ENCODE results near the gene FTO. TPM values are rescaled to one million over a fixed set of nuclear protein-coding genes. Genes with fewer than 3 reads are reported as not detected.

FTO gene
- polyA plus RNA-seq, 2 of the 4 experiments (the other 2 are of a cell fraction), result 48.7 to 101 TPM

GRCh38 chr16:54120846-54121480, 417.0 kb downstream of the FTO start:
- ATAC-seq, result no peak
- TF ChIP-seq MAFK (IDR thresholded peaks at IDR 0.05; ENCODE audit: partially characterized antibody), result peak; percentile 54
- TF ChIP-seq HOXB5 (CRISPR knock-in tag; IDR thresholded peaks at IDR 0.05), result no peak
- H3K4me2 ChIP-seq, result no peak overlapping the region
- DNase-seq (ENCODE audit: low read depth in 1 of 2, low spot score in 1 of 2), result no peak
- WGBS (ENCODE audit: missing lambda C conversion rate), result 81% methylated on average over 8 of the region's 8 CpGs
- no peak for FAIRE-seq
- CTCF ChIA-PET, result no interaction called here
- H3K4me3 ChIP-seq, result no peak overlapping the region
- POLR2A ChIA-PET, result no interaction called here
- no peaks in the 10 kb centered on the region for H3K4me1 ChIP-seq
- H3K27ac ChIP-seq, result no peak overlapping the region
- no peaks in the 10 kb centered on the region for H3K9me3 ChIP-seq

GRCh38 chr16:54121539-54122295, 417.8 kb downstream of the FTO start:
- no peak for ATAC-seq
- H3K4me2 ChIP-seq, result no peak overlapping the region
- H3K27ac ChIP-seq, result no peak overlapping the region
- no peaks in the 10 kb centered on the region for H3K4me1 ChIP-seq
- 92% methylated on average over 35 of the region's 35 CpGs for WGBS (ENCODE audit: missing lambda C conversion rate)
- DNase-seq (ENCODE audit: low read depth in 1 of 2, low spot score in 1 of 2), result no peak
- ChIA-PET POLR2A (no interaction called here), CTCF (no interaction called here)
- no peak for FAIRE-seq
- no peaks in the 10 kb centered on the region for H3K9me3 ChIP-seq
- H3K4me3 ChIP-seq, result no peak overlapping the region
- TF ChIP-seq ZNF302 (CRISPR knock-in tag; IDR thresholded peaks at IDR 0.05) (no peak), RNF2 (IDR thresholded peaks at IDR 0.05; ENCODE audit: borderline replicate concordance, low read depth) (no peak), CBX8 (IDR thresholded peaks at IDR 0.05) (no peak), TFCP2L1 (CRISPR knock-in tag; IDR thresholded peaks at IDR 0.05) (no peak), HOXB13 (CRISPR knock-in tag; IDR thresholded peaks at IDR 0.05; ENCODE audit: low read depth) (no peak)
- TF ChIP-seq, protein P1, sequence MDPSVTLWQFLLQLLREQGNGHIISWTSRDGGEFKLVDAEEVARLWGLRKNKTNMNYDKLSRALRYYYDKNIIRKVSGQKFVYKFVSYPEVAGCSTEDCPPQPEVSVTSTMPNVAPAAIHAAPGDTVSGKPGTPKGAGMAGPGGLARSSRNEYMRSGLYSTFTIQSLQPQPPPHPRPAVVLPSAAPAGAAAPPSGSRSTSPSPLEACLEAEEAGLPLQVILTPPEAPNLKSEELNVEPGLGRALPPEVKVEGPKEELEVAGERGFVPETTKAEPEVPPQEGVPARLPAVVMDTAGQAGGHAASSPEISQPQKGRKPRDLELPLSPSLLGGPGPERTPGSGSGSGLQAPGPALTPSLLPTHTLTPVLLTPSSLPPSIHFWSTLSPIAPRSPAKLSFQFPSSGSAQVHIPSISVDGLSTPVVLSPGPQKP (IDR thresholded peaks at IDR 0.05; ENCODE audit: low read depth, low read length), result no peak

- FAIRE-seq (no peak), DNase-seq (ENCODE audit: low read depth in 1 of 2, low spot score in 1 of 2) (no peak), ATAC-seq (no peak)
- ChIA-PET CTCF (no interaction called here), POLR2A (no interaction called here)
- Histone ChIP-seq H3K27ac (no peak overlapping the region), H3K4me3 (no peak overlapping the region), H3K9me3 (no peaks in the 10 kb centered on the region), H3K4me2 (no peak overlapping the region), H3K4me1 (no peaks in the 10 kb centered on the region)
- 57% methylated on average over 4 of the region's 4 CpGs for WGBS (ENCODE audit: missing lambda C conversion rate)
- TF ChIP-seq SREBF2 (IDR thresholded peaks at IDR 0.05), result no peak
- TF ChIP-seq, protein P2, sequence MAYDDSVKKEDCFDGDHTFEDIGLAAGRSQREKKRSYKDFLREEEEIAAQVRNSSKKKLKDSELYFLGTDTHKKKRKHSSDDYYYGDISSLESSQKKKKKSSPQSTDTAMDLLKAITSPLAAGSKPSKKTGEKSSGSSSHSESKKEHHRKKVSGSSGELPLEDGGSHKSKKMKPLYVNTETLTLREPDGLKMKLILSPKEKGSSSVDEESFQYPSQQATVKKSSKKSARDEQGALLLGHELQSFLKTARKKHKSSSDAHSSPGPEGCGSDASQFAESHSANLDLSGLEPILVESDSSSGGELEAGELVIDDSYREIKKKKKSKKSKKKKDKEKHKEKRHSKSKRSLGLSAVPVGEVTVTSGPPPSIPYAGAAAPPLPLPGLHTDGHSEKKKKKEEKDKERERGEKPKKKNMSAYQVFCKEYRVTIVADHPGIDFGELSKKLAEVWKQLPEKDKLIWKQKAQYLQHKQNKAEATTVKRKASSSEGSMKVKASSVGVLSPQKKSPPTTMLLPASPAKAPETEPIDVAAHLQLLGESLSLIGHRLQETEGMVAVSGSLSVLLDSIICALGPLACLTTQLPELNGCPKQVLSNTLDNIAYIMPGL (CRISPR knock-in tag; IDR thresholded peaks at IDR 0.05; ENCODE audit: borderline replicate concordance), result no peak
- TF ChIP-seq RAD21 (conservative IDR thresholded peaks at IDR 0.05 in 1 of 2, IDR thresholded peaks at IDR 0.05 in 1 of 2), result no peak
- TF ChIP-seq, protein P3, sequence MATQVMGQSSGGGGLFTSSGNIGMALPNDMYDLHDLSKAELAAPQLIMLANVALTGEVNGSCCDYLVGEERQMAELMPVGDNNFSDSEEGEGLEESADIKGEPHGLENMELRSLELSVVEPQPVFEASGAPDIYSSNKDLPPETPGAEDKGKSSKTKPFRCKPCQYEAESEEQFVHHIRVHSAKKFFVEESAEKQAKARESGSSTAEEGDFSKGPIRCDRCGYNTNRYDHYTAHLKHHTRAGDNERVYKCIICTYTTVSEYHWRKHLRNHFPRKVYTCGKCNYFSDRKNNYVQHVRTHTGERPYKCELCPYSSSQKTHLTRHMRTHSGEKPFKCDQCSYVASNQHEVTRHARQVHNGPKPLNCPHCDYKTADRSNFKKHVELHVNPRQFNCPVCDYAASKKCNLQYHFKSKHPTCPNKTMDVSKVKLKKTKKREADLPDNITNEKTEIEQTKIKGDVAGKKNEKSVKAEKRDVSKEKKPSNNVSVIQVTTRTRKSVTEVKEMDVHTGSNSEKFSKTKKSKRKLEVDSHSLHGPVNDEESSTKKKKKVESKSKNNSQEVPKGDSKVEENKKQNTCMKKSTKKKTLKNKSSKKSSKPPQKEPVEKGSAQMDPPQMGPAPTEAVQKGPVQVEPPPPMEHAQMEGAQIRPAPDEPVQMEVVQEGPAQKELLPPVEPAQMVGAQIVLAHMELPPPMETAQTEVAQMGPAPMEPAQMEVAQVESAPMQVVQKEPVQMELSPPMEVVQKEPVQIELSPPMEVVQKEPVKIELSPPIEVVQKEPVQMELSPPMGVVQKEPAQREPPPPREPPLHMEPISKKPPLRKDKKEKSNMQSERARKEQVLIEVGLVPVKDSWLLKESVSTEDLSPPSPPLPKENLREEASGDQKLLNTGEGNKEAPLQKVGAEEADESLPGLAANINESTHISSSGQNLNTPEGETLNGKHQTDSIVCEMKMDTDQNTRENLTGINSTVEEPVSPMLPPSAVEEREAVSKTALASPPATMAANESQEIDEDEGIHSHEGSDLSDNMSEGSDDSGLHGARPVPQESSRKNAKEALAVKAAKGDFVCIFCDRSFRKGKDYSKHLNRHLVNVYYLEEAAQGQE (IDR thresholded peaks at IDR 0.05), result no peak
- no peak for TF ChIP-seq BCL3 (IDR thresholded peaks at IDR 0.05)
- TF ChIP-seq HOXB13 (CRISPR knock-in tag; IDR thresholded peaks at IDR 0.05; ENCODE audit: low read depth), result no peak
- TF ChIP-seq FOSB (CRISPR knock-in tag; IDR thresholded peaks at IDR 0.05), result no peak
- no peak for TF ChIP-seq ZNF302 (CRISPR knock-in tag; IDR thresholded peaks at IDR 0.05)
- no peak for TF ChIP-seq CHD4 (IDR thresholded peaks at IDR 0.05; ENCODE audit: borderline replicate concordance)
- no peak for TF ChIP-seq HOXB5 (CRISPR knock-in tag; IDR thresholded peaks at IDR 0.05)
- TF ChIP-seq KDM1A (IDR thresholded peaks at IDR 0.05; ENCODE audit: low read depth), result no peak
- no peak for TF ChIP-seq RNF2 (IDR thresholded peaks at IDR 0.05; ENCODE audit: borderline replicate concordance, low read depth)
Measured at GRCh38 chr16:54123766-54124165, 419.8 kb downstream of the FTO start.

Data from A549 (cell line).